Measurements from ENCODE around the gene EHMT1. TPM values are rescaled to one million over a fixed set of nuclear protein-coding genes. Genes with fewer than 3 reads are reported as not detected.

The EHMT1 gene
- total RNA-seq, 1 experiment from 2014 or later = 35.9 TPM

DNA sequence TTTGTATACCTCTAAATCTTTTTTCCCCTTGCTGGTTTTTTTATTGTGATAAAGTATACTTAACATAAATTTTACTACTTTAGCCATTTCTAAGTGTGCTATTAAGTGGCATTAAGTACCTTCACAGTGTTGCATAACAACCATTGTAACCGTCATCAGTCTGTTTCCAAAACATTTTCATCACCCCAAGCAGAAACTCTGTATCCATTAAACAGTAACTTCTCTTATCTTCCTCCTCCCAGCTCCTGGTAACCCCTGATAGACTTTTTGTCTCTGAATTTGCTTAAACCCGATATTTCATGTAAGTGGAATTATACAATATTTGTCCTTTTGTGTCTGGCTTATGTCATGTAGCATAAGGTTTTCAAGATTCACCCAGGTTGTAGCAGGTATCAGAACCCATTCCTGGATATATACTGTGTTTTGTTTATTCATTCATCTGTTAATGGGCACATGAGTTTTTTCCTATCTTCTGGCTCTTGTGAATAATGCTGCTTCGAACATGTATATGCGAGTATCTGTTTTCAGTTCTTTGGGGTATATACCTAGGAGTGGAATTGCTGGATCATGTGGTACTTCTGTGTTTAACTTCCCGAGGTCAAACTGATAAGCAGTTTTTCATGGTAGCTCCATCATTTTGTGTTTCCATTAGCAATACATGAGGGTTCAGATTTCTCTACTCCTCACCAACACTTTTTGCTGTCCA is 66.4 kb downstream of the EHMT1 start:
- no peak for DNase-seq
- no peak overlapping the region for H3K4me3 ChIP-seq (ENCODE audit: low read length)
- H4K20me1 ChIP-seq (ENCODE audit: insufficient read depth, low read depth, low read length) = no peaks in the 10 kb centered on the region
- no peaks in the 10 kb centered on the region for H3K9me3 ChIP-seq (ENCODE audit: low read length)
- H3K9me2 ChIP-seq (replicated peaks; ENCODE audit: insufficient read depth, low read length) = no peaks in the 10 kb centered on the region
- H3K27me3 ChIP-seq (ENCODE audit: low read length) = no peaks in the 10 kb centered on the region
- no peak overlapping the region for H3K9ac ChIP-seq (ENCODE audit: low read length)
- no peak overlapping the region for H2AFZ ChIP-seq (ENCODE audit: low read length)
- no peaks in the 10 kb centered on the region for H3K36me3 ChIP-seq (ENCODE audit: insufficient read depth, low read length)
- H3K27ac ChIP-seq (ENCODE audit: low read length) = no peak overlapping the region
- no peaks in the 10 kb centered on the region for H3K4me1 ChIP-seq (ENCODE audit: low read length)
- no peak overlapping the region for H3K4me2 ChIP-seq (ENCODE audit: low read depth, low read length, poor library complexity, severe bottlenecking)
- H3K79me2 ChIP-seq (ENCODE audit: low read length) = peaks cover 99% of the 10 kb centered on the region

DNA sequence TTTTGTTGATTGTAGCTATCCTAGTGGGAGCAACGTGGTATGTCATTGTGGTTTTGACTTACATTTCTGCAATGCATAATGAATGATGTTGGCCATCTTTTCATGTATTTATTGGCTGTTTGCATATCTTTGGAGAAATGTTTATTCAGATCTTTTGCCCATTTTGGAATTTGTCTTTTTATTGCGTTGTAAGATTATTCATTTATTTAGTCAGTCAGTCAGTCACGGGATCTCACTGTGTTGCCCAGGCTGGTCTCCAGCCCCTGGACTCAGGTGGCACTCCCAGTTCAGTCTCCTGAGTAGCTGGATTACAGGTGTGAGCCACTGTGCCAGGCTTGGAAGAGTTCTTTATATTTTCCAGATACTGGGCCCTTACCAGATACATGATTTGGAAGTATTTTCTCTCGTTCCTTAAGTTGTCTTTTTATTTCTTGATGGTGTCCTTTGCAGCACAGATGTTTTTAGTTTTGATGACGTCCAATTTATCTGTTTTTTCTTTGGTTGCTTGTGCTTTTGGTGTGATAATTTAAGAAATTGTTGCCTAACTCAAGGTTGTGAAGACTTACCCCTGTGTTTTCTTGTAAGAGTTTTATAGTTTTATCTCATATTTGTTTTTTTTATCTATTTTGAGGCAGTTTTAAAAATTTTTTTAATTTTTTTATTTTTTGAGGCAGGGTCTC is 67.1 kb downstream of the EHMT1 start:
- H4K20me1 ChIP-seq (ENCODE audit: insufficient read depth, low read depth, low read length) = no peaks in the 10 kb centered on the region
- H3K9me2 ChIP-seq (replicated peaks; ENCODE audit: insufficient read depth, low read length) = no peaks in the 10 kb centered on the region
- H3K4me2 ChIP-seq (ENCODE audit: low read depth, low read length, poor library complexity, severe bottlenecking) = no peak overlapping the region
- H3K27me3 ChIP-seq (ENCODE audit: low read length) = no peaks in the 10 kb centered on the region
- no peak overlapping the region for H2AFZ ChIP-seq (ENCODE audit: low read length)
- no peaks in the 10 kb centered on the region for H3K36me3 ChIP-seq (ENCODE audit: insufficient read depth, low read length)
- no peak overlapping the region for H3K9ac ChIP-seq (ENCODE audit: low read length)
- no peaks in the 10 kb centered on the region for H3K4me1 ChIP-seq (ENCODE audit: low read length)
- H3K27ac ChIP-seq (ENCODE audit: low read length) = no peak overlapping the region
- no peak overlapping the region for H3K4me3 ChIP-seq (ENCODE audit: low read length)
- H3K9me3 ChIP-seq (ENCODE audit: low read length) = no peaks in the 10 kb centered on the region
- peaks cover 99% of the 10 kb centered on the region for H3K79me2 ChIP-seq (ENCODE audit: low read length)
- DNase-seq = no peak

DNA sequence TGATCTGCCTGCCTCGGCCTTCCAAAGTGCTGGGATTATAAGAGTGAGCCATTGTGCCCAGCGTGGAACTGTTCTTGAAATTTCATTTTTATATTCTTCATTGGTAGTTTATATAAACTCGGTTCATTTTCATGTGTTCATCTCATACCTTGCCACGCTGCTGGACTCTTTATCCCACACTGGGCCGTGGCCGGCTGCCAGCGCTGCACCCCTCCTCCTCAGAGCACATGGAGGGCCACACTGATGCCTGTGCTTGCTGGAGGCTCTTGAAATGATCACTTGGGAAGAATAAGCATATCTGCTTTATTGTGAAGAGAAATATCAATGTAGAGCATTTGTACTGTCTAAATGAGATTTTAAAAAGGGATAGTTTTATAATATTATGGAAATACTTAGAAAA is 69.5 kb downstream of the EHMT1 start:
- no peaks in the 10 kb centered on the region for H3K36me3 ChIP-seq (ENCODE audit: insufficient read depth, low read length)
- H3K9me2 ChIP-seq (replicated peaks; ENCODE audit: insufficient read depth, low read length) = no peaks in the 10 kb centered on the region
- H3K4me1 ChIP-seq (ENCODE audit: low read length) = no peaks in the 10 kb centered on the region
- no peak overlapping the region for H2AFZ ChIP-seq (ENCODE audit: low read length)
- H3K9ac ChIP-seq (ENCODE audit: low read length) = no peak overlapping the region
- H3K9me3 ChIP-seq (ENCODE audit: low read length) = no peaks in the 10 kb centered on the region
- no peak overlapping the region for H3K4me3 ChIP-seq (ENCODE audit: low read length)
- no peak for DNase-seq
- peaks cover 96% of the 10 kb centered on the region for H3K79me2 ChIP-seq (ENCODE audit: low read length)
- H3K27me3 ChIP-seq (ENCODE audit: low read length) = no peaks in the 10 kb centered on the region
- no peaks in the 10 kb centered on the region for H4K20me1 ChIP-seq (ENCODE audit: insufficient read depth, low read depth, low read length)
- H3K4me2 ChIP-seq (ENCODE audit: low read depth, low read length, poor library complexity, severe bottlenecking) = no peak overlapping the region
- no peak overlapping the region for H3K27ac ChIP-seq (ENCODE audit: low read length)

DNA sequence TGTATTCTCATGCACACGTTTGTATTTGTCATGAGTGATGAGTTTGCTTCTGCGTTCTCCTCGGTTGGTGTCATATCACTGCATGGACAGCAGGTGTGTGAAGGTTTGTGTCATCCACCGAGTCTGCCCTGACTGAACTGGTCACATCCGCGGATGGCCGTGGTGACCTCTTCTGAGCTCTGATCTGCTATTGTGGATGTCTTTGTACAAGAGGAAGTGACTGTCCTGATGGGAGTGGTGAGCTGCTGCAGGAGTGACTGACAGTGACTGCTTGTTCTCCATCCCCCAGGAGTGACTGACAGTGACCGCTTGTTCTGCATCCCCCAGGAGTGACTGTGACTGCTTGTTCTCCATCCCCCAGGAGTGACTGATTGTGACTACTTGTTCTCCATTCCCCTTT is 69.9 kb downstream of the EHMT1 start:
- DNase-seq = no peak
- Histone ChIP-seq H3K9ac (ENCODE audit: low read length) (no peak overlapping the region), H3K27me3 (ENCODE audit: low read length) (no peaks in the 10 kb centered on the region), H3K4me1 (ENCODE audit: low read length) (no peaks in the 10 kb centered on the region), H3K9me3 (ENCODE audit: low read length) (no peaks in the 10 kb centered on the region), H2AFZ (ENCODE audit: low read length) (no peak overlapping the region), H3K36me3 (ENCODE audit: insufficient read depth, low read length) (no peaks in the 10 kb centered on the region), H3K79me2 (ENCODE audit: low read length) (peaks cover 91% of the 10 kb centered on the region), H3K27ac (ENCODE audit: low read length) (no peak overlapping the region), H3K4me2 (ENCODE audit: low read depth, low read length, poor library complexity, severe bottlenecking) (no peak overlapping the region), H3K9me2 (replicated peaks; ENCODE audit: insufficient read depth, low read length) (no peaks in the 10 kb centered on the region), H4K20me1 (ENCODE audit: insufficient read depth, low read depth, low read length) (no peaks in the 10 kb centered on the region), H3K4me3 (ENCODE audit: low read length) (no peak overlapping the region)

DNA sequence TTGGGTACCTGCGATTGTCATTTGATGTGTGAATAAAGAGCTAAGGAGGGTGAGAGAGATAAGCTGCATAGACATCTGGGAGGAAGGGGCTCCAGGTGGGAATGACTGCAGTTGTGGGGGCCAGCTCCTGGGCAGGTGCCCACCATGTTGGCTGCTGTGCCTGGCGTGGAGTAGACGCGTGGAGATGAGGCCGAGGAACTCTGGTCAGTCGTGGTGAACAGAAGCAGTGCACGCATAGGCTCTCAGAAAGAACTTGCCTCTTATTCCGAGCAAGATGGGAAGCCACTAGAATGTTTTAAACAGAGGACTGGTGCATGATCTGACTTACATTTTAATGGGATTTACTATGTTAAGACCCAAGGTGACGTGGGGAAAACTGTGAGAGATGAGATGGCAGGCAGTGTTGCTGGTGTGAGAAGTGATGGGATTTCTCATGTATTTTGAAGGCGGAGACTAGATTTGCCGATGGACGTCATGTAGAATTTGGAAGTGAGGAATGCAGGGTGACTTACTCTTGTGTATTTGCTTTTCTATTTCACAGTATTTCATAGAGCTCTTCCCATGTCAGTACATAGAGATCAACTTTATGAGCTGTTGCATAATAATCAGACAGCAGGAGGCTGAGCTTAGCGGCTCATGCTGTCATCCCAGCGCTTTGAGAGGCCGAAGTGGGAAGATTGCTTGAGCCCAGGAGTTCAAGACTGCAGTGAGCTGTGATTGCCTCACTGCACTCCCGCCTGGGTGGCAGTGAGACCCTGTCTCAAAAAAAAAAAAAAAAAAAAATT is 71.1 kb downstream of the EHMT1 start:
- Histone ChIP-seq H3K79me2 (ENCODE audit: low read length) (peaks cover 88% of the 10 kb centered on the region), H3K27me3 (ENCODE audit: low read length) (no peaks in the 10 kb centered on the region), H3K9ac (ENCODE audit: low read length) (no peak overlapping the region), H3K9me3 (ENCODE audit: low read length) (no peaks in the 10 kb centered on the region), H4K20me1 (ENCODE audit: insufficient read depth, low read depth, low read length) (no peaks in the 10 kb centered on the region), H3K27ac (ENCODE audit: low read length) (no peak overlapping the region), H3K4me3 (ENCODE audit: low read length) (no peak overlapping the region), H2AFZ (ENCODE audit: low read length) (no peak overlapping the region), H3K4me1 (ENCODE audit: low read length) (no peaks in the 10 kb centered on the region), H3K9me2 (replicated peaks; ENCODE audit: insufficient read depth, low read length) (no peaks in the 10 kb centered on the region), H3K4me2 (ENCODE audit: low read depth, low read length, poor library complexity, severe bottlenecking) (no peak overlapping the region), H3K36me3 (ENCODE audit: insufficient read depth, low read length) (no peaks in the 10 kb centered on the region)
- DNase-seq = no peak

DNA sequence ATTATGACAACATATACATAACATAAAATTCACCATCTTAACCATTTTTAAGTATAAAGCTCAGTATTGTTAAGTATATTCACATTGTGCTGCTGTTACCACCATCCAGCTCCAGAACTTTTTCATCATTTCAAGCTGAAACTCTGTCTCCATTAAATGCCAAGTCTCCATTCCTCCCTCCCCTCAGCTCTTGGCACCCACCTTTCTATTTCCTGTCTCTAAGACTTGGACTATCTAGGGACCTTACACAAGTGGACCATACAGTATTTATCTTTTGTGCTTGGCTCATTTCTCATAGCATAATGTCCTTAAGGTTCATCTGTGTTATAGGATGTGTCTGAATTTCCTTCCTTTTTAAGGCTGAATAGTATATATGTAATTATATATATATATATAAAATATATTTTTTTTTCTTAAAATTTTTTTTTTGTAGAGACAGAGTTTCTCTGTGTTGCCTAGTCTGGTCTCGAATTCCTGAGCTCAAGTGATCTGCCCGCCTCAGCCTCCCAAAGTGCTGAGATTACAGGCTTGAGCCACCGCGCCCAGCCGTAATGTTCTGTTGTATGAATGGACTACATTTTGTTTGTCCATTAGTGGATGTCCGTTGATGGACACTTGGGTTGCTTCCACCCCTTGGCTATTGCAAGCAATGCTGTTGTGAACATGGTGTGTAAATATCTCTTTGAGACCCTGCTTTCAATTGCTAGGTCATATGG is 72.3 kb downstream of the EHMT1 start:
- H3K27me3 ChIP-seq (ENCODE audit: low read length) = no peaks in the 10 kb centered on the region
- H3K27ac ChIP-seq (ENCODE audit: low read length) = no peak overlapping the region
- no peaks in the 10 kb centered on the region for H3K36me3 ChIP-seq (ENCODE audit: insufficient read depth, low read length)
- H3K9me3 ChIP-seq (ENCODE audit: low read length) = no peaks in the 10 kb centered on the region
- no peak overlapping the region for H3K4me2 ChIP-seq (ENCODE audit: low read depth, low read length, poor library complexity, severe bottlenecking)
- H3K9ac ChIP-seq (ENCODE audit: low read length) = no peak overlapping the region
- H3K9me2 ChIP-seq (replicated peaks; ENCODE audit: insufficient read depth, low read length) = no peaks in the 10 kb centered on the region
- H4K20me1 ChIP-seq (ENCODE audit: insufficient read depth, low read depth, low read length) = no peaks in the 10 kb centered on the region
- no peak overlapping the region for H2AFZ ChIP-seq (ENCODE audit: low read length)
- no peak overlapping the region for H3K4me3 ChIP-seq (ENCODE audit: low read length)
- peaks cover 88% of the 10 kb centered on the region for H3K79me2 ChIP-seq (ENCODE audit: low read length)
- no peak for DNase-seq
- H3K4me1 ChIP-seq (ENCODE audit: low read length) = no peaks in the 10 kb centered on the region

DNA sequence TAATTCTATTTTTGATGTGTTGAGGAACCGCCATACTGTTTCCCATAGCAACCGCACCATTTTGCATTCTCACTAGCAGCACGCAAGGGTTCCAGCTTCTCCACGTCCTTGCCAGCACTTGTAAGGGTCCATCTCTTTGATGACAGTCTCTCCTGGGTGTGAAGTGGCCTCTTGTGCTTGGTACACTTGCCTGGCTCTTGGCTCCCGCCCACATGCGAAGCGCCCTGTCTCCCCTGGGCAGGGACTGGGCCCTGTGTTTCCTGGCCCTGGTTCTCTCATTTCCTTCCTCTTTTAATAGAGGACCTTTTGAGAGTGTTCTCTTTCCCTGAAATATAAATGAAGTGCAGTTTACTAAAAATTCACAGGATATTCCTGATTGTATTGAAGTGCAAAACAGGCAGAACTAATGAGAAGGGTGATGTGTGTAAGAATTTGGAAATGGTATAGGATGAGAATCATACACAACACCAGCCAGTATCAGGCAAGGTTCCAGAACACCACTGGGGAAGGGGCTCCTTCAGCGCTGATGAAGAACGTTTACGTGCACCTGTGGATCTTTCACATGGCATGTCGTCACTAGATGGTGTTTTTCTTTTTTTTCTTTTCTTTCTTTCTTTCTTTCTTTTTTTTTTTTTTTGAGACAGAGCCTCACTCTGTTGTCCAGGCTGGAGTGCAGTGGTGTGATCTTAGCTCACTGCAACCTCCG is 73.0 kb downstream of the EHMT1 start:
- Histone ChIP-seq H3K27me3 (ENCODE audit: low read length) (no peaks in the 10 kb centered on the region), H2AFZ (ENCODE audit: low read length) (no peak overlapping the region), H3K4me2 (ENCODE audit: low read depth, low read length, poor library complexity, severe bottlenecking) (no peak overlapping the region), H3K9me3 (ENCODE audit: low read length) (no peaks in the 10 kb centered on the region), H4K20me1 (ENCODE audit: insufficient read depth, low read depth, low read length) (no peaks in the 10 kb centered on the region), H3K79me2 (ENCODE audit: low read length) (peaks cover 89% of the 10 kb centered on the region), H3K4me3 (ENCODE audit: low read length) (no peak overlapping the region), H3K36me3 (ENCODE audit: insufficient read depth, low read length) (no peaks in the 10 kb centered on the region), H3K27ac (ENCODE audit: low read length) (no peak overlapping the region), H3K4me1 (ENCODE audit: low read length) (no peaks in the 10 kb centered on the region), H3K9ac (ENCODE audit: low read length) (no peak overlapping the region), H3K9me2 (replicated peaks; ENCODE audit: insufficient read depth, low read length) (no peaks in the 10 kb centered on the region)
- no peak for DNase-seq

Data from Karpas-422 (cell line).